Right lobe of liver (tissue), 4 donors: ENCODE measurements around the gene POT1.

Experiments
- POLR2A ChIP-seq: fragments of 450-650 bp; IDR thresholded peaks from one replicate; pipeline ENCODE4 v1.6.1; 2017; ENCODE audit warnings: antibody characterized with exemption, mild to moderate bottlenecking
- TF ChIP-seq, protein P1 (sequence below), 4 donors: fragments of 200-600 bp in 3 of 4; fragments of 450-650 bp in 1 of 4; IDR thresholded peaks; one replicate each; pipeline versions ENCODE4 v1.5.1 to v1.8.0; 2016 to 2022; ENCODE audit warnings: antibody characterized with exemption in 4 of 4, mild to moderate bottlenecking in 2 of 4
- donor health status: DM: no; HTN: no; CAD: no.
- donor health status: DM: no; HTN: no; CAD: no.
- donor health status: DM: no; HTN: yes; CAD: no.

DNA sequence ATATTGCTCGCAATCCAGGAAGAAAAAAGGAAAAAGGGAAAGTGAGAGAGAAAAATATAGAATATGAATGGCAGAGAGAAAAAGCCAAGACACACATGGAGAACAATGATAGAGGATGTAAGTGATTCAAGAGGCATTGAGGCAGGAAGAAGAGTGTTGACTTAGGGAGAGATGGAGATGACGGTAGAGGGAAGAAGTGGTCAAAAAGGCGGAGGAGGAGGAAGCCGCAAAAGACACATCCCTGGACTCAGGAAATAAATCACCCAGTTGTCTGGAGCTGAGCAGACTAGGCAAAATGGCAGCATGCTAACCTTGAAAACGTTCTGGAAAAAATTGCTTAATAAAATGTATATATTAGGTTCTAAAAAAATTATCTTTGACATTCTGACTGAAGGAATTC, 146.4 kb downstream of the POT1 start:
- TF ChIP-seq, protein P1, sequence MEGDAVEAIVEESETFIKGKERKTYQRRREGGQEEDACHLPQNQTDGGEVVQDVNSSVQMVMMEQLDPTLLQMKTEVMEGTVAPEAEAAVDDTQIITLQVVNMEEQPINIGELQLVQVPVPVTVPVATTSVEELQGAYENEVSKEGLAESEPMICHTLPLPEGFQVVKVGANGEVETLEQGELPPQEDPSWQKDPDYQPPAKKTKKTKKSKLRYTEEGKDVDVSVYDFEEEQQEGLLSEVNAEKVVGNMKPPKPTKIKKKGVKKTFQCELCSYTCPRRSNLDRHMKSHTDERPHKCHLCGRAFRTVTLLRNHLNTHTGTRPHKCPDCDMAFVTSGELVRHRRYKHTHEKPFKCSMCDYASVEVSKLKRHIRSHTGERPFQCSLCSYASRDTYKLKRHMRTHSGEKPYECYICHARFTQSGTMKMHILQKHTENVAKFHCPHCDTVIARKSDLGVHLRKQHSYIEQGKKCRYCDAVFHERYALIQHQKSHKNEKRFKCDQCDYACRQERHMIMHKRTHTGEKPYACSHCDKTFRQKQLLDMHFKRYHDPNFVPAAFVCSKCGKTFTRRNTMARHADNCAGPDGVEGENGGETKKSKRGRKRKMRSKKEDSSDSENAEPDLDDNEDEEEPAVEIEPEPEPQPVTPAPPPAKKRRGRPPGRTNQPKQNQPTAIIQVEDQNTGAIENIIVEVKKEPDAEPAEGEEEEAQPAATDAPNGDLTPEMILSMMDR (IDR thresholded peaks at IDR 0.05), result no peak
- no peak for TF ChIP-seq POLR2A
